ENCODE measurements around the gene CORO1C.

The CORO1C gene

DNA sequence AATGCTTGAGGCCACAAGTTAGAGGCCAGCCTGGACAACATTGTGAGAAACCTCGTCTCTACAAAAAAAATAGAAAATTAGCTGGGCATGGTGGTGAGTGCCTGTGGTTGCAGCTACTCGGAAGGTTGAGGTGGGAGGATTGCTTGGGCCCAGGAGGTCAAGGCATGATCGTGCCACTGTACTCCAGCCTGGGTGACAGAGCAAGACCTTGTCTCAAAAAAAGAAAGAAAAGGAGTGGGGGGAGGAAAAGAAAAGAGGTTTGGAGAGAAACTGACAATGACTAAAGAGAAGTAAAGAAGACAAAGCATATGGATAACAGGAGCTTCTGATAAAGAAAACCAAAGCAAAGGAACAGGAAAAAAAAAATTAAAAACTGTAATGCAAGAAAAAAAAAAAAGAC is 60.2 kb downstream of the CORO1C start:
- DNase-seq (ENCODE audit: low read depth), result no peak
- H3K4me3 ChIP-seq (ENCODE audit: low read length), result no peak overlapping the region
- TF ChIP-seq, protein P1, sequence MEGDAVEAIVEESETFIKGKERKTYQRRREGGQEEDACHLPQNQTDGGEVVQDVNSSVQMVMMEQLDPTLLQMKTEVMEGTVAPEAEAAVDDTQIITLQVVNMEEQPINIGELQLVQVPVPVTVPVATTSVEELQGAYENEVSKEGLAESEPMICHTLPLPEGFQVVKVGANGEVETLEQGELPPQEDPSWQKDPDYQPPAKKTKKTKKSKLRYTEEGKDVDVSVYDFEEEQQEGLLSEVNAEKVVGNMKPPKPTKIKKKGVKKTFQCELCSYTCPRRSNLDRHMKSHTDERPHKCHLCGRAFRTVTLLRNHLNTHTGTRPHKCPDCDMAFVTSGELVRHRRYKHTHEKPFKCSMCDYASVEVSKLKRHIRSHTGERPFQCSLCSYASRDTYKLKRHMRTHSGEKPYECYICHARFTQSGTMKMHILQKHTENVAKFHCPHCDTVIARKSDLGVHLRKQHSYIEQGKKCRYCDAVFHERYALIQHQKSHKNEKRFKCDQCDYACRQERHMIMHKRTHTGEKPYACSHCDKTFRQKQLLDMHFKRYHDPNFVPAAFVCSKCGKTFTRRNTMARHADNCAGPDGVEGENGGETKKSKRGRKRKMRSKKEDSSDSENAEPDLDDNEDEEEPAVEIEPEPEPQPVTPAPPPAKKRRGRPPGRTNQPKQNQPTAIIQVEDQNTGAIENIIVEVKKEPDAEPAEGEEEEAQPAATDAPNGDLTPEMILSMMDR (conservative IDR thresholded peaks at IDR 0.05; ENCODE audit: low read length), result no peak

DNA sequence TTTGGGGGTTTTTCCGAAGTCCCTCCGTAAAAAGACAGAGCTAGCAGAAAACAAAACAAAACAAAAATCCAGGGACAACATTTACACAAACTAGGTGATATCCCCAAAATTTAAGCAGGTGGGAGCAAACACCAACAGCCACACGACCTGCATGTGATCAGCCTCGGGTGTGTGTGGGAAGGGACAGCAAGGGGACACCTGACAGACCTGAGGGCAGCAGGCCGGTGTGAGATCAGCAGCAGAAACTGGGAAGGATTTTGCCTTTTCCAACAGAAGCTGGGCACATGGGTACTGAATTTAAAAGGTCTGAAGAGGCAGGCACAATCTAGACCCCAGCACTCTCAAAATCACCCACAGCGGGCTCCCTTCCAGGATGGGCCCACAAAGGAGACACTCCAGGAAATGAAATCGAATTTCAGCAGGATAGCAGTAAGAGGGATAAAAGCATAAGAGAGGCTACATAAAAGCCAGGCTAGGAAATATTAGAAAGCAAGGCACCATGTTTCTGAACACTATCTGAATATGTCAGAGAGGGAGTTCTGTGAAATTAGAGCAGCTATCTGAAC is 61.2 kb downstream of the CORO1C start:
- H3K4me3 ChIP-seq (ENCODE audit: low read length), result no peak overlapping the region
- DNase-seq (ENCODE audit: low read depth), result no peak

DNA sequence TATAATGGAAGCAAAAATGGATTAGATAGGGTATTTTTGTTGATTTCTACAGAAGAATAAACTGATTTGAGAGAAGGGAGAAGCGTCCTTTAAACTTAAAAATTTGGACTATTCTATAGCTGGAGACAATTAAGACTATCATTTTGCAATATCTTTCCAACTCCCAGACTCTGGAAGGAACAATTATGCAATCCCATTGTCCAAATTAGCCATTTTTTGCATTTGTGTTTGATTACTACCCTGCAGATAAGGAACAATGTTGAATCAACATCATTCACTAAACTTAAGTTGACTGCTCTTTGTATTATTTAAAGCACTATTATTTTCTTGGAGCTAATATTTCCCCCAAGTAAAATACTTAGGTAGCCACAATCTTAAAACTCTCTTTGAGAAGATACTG is 62.8 kb downstream of the CORO1C start:
- TF ChIP-seq, protein P1 (conservative IDR thresholded peaks at IDR 0.05; ENCODE audit: low read length), result no peak
- H3K4me3 ChIP-seq (ENCODE audit: low read length), result no peak overlapping the region
- peak; percentile 66 for DNase-seq (ENCODE audit: low read depth)

More for the DNA sequence above, 61.2 kb downstream of the CORO1C start:
- TF ChIP-seq, protein P1 (conservative IDR thresholded peaks at IDR 0.05; ENCODE audit: low read length), result no peak

DNA sequence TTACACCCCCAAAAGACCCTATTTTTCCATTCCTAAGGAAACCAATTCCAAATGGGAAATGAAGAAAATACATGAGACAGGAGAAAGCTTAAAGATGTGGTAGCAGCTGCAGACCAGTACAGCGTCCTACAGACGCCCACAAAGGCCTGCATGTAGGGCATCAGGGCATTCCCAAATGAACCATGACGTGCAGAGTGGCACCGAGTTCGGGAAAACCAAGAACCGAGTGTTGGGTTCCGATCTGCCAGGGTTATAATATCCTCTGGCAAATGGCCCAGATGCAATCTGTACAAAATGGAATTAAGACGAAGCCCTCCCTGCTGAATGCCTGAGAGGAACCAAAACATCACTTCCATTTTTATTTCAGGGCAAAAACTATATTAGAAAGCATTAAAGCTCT is 63.3 kb downstream of the CORO1C start:
- DNase-seq (ENCODE audit: low read depth), result no peak
- TF ChIP-seq, protein P1 (conservative IDR thresholded peaks at IDR 0.05; ENCODE audit: low read length), result no peak
- no peak overlapping the region for H3K4me3 ChIP-seq (ENCODE audit: low read length)

DNA sequence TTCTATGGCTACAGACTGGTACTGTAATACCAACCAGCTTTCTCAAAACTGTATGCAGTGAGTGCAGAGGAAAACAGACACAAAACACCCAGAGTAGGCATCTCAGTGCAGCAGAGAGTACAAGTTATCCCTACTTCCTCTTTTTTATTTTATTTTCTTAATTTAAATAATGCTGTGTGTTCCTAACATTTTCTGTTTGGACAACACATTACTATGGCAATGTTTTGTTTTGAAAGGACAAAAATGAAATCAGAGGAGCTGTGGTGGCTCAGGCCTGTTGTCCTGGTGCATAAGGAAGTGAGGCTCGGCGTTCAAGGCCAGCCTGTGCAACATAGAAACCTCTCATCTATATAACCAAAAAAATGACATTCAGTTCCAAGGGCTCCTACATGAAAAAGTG is 64.0 kb downstream of the CORO1C start:
- H3K4me3 ChIP-seq (ENCODE audit: low read length), result no peak overlapping the region
- no peak for DNase-seq (ENCODE audit: low read depth)
- TF ChIP-seq, protein P1 (conservative IDR thresholded peaks at IDR 0.05; ENCODE audit: low read length), result no peak

DNA sequence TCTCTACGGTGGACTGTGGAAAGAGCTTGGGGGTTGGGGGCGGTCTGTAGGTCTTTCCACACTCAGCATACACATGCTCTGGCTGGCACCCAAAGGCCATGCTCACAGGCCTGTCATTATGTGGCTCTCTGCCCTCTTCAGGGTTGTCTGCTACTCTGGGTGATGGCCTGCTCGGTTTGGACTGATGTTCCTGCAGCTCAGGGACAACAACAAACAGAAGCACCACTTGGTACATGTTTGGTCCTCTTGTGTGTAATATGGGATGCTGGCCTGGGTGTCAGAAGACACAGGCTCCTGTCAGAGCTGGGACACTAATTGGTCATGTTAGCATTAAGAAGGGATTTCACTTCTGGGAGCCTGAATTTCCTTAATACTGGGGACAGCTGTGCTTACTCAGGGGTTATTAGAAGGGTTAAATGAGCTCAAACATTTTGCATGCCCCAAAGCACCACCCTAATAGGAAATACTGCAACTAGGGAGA is 64.9 kb downstream of the CORO1C start:
- DNase-seq (ENCODE audit: low read depth), result peak; percentile 77
- H3K4me3 ChIP-seq (ENCODE audit: low read length), result no peak overlapping the region
- TF ChIP-seq, protein P1 (conservative IDR thresholded peaks at IDR 0.05; ENCODE audit: low read length), result no peak

DNA sequence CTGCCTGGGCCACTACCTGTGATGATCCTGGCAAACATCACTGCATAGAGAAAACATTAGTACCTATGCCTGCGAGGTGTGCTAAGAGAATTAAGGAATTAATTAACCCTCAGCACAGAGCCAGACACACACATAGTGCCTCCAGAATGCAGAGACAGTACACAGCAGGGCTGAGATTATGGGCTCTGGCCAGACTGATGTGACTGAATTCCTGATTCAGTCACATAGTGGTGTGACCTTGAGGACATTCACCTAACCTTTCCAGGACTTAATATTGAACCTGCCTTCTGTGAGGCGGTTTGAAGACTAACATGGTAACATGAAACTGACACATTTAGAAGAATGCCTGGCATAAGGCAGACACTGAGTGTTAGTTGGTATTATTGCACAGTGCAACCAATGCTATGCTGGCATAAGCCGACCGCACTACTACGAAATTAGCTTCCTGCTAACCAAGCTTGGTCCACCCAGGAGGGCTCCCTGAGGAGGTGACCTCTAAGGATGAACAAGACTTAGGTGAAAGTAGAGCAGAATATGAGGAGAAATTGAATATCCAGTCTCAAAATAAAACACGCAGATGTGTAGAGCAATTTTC is 65.6 kb downstream of the CORO1C start:
- TF ChIP-seq, protein P1 (conservative IDR thresholded peaks at IDR 0.05; ENCODE audit: low read length), result no peak
- no peak for DNase-seq (ENCODE audit: low read depth)
- H3K4me3 ChIP-seq (ENCODE audit: low read length), result no peak overlapping the region
